KMS-11 (cell line): ENCODE results near the gene RGS5.
"Not testable (repeated sequence)": the region's sequence is repeated elsewhere in the genome, so short reads cannot be mapped to it uniquely, and the experiment has no call there.

Experiments
- H2AFZ ChIP-seq: fragments of 200-600 bp; sonication (generic); 2 replicates; pipeline ENCODE4 v1.6.1; 2016; ENCODE audit warnings: antibody characterized with exemption, mixed run types, low read depth
- H3K27ac ChIP-seq: fragments of 200-600 bp; sonication (generic); 2 replicates; pipeline ENCODE4 v1.6.1; 2016; ENCODE audit warnings: mild to moderate bottlenecking, mixed run types
- H3K27me3 ChIP-seq: fragments of 200-600 bp; sonication (generic); 2 replicates; pipeline ENCODE4 v1.6.1; 2017; ENCODE audit warnings: mild to moderate bottlenecking, low read depth, mixed run types, moderate library complexity; ENCODE audit not compliant: insufficient read depth
- H3K36me3 ChIP-seq: fragments of 200-600 bp; sonication (generic); 2 replicates; pipeline ENCODE4 v1.6.1; 2017; ENCODE audit warnings: mild to moderate bottlenecking, mixed run types; ENCODE audit not compliant: insufficient read depth
- H3K4me1 ChIP-seq: fragments of 200-600 bp; sonication (generic); 2 replicates; pipeline ENCODE4 v1.6.1; 2016; ENCODE audit warnings: mild to moderate bottlenecking, low read depth, mixed run types; ENCODE audit not compliant: poor library complexity, severe bottlenecking
- H3K4me2 ChIP-seq: fragments of 200-600 bp; sonication (generic); 2 replicates; pipeline ENCODE4 v1.7.0; 2016; ENCODE audit warnings: mild to moderate bottlenecking, mixed run types
- H3K4me3 ChIP-seq: fragments of 200-600 bp; sonication (generic); IDR thresholded peaks from 2 replicates; pipeline ENCODE4 v1.6.1; 2017; ENCODE audit warnings: low read depth, low read length, mixed read lengths; ENCODE audit not compliant: insufficient read depth
- H3K79me2 ChIP-seq: fragments of 200-600 bp; sonication (generic); 2 replicates; pipeline ENCODE4 v1.6.1; 2016; ENCODE audit warnings: low read depth, mixed run types; ENCODE audit not compliant: insufficient read depth
- H3K9ac ChIP-seq: fragments of 200-600 bp; sonication (generic); 2 replicates; pipeline ENCODE4 v1.6.1; 2016; ENCODE audit warnings: mild to moderate bottlenecking, mixed run types
- H4K20me1 ChIP-seq: fragments of 200-600 bp; sonication (generic); 2 replicates; pipeline ENCODE4 v1.6.1; 2016; ENCODE audit warnings: mild to moderate bottlenecking, mixed run types; ENCODE audit not compliant: insufficient read depth
- CTCF ChIP-seq: fragments of 200-600 bp; sonication (generic); conservative IDR thresholded peaks from 2 replicates; pipeline ENCODE4 v1.6.1; 2017; ENCODE audit warnings: low read depth, mild to moderate bottlenecking, antibody characterized with exemption, low read length, moderate library complexity, mixed read lengths

The RGS5 gene

GRCh38 chr1:163240705-163241104 is 38.0 kb upstream of the RGS5 start:
- H3K27ac ChIP-seq, result no peak overlapping the region
- no peaks in the 10 kb centered on the region for H3K36me3 ChIP-seq
- no peak overlapping the region for H2AFZ ChIP-seq
- no peaks in the 10 kb centered on the region for H3K27me3 ChIP-seq
- H3K9ac ChIP-seq, result no peak overlapping the region
- H4K20me1 ChIP-seq, result no peaks in the 10 kb centered on the region
- no peak for TF ChIP-seq CTCF
- no peak overlapping the region for H3K4me2 ChIP-seq
- no peak overlapping the region for H3K4me3 ChIP-seq
- no peaks in the 10 kb centered on the region for H3K4me1 ChIP-seq
- H3K79me2 ChIP-seq, result no peaks in the 10 kb centered on the region

- not testable (repeated sequence) for H3K27ac ChIP-seq, H3K4me2 ChIP-seq, H3K9ac ChIP-seq, H3K79me2 ChIP-seq, H4K20me1 ChIP-seq, H3K4me3 ChIP-seq, H3K4me1 ChIP-seq, H3K27me3 ChIP-seq, H2AFZ ChIP-seq, H3K36me3 ChIP-seq
These were observed 30.9 kb upstream of the RGS5 start for GRCh38 chr1:163233643-163234042.

- H3K4me1 ChIP-seq, result no peaks in the 10 kb centered on the region
- no peak overlapping the region for H2AFZ ChIP-seq
- H3K27ac ChIP-seq, result no peak overlapping the region
These were observed 28.7 kb upstream of the RGS5 start for GRCh38 chr1:163231385-163231784.

GRCh38 chr1:163230827-163231226 is 28.1 kb upstream of the RGS5 start:
- H3K27me3 ChIP-seq, result no peaks in the 10 kb centered on the region
- H3K79me2 ChIP-seq, result no peaks in the 10 kb centered on the region
- no peak overlapping the region for H2AFZ ChIP-seq
- H3K4me2 ChIP-seq, result no peak overlapping the region
- TF ChIP-seq CTCF, result no peak
- no peaks in the 10 kb centered on the region for H3K36me3 ChIP-seq
- H3K4me1 ChIP-seq, result no peaks in the 10 kb centered on the region
- H4K20me1 ChIP-seq, result no peaks in the 10 kb centered on the region
- no peak overlapping the region for H3K27ac ChIP-seq
- no peak overlapping the region for H3K4me3 ChIP-seq
- no peak overlapping the region for H3K9ac ChIP-seq

More at GRCh38 chr1:163231385-163231784, 28.7 kb upstream of the RGS5 start:
- Histone ChIP-seq H3K36me3 (no peaks in the 10 kb centered on the region), H4K20me1 (no peaks in the 10 kb centered on the region), H3K9ac (no peak overlapping the region), H3K27me3 (no peaks in the 10 kb centered on the region), H3K4me3 (no peak overlapping the region), H3K4me2 (no peak overlapping the region), H3K79me2 (no peaks in the 10 kb centered on the region)
- no peak for TF ChIP-seq CTCF

GRCh38 chr1:163228271-163228670 is 25.6 kb upstream of the RGS5 start:
- not testable (repeated sequence) for H4K20me1 ChIP-seq, H3K36me3 ChIP-seq, H3K27ac ChIP-seq, H3K79me2 ChIP-seq, H3K4me3 ChIP-seq, H3K4me2 ChIP-seq, H2AFZ ChIP-seq, H3K9ac ChIP-seq, H3K27me3 ChIP-seq, H3K4me1 ChIP-seq
